Activated CD4-positive, alpha-beta T cell treated with anti-CD3 and anti-CD28 coated beads for 24 hours (primary cell): Measurements from ENCODE around the gene AKT2.

Experiments
- DNase-seq, 2 donors: peaks; one replicate each; pipeline ENCODE4 v3.0.0-alpha.2; 2020; ENCODE audit warnings: low read depth in 2 of 2

Gene AKT2

GRCh38 chr19:40273469-40274360 lies 11.4 kb downstream of the AKT2 start:
- DNase-seq, result no peak

GRCh38 chr19:40272261-40272660 lies 12.9 kb downstream of the AKT2 start:
- no peak for DNase-seq

GRCh38 chr19:40271706-40272105 lies 13.4 kb downstream of the AKT2 start:
- no peak for DNase-seq

GRCh38 chr19:40270362-40271089 lies 14.6 kb downstream of the AKT2 start:
- DNase-seq, result no peak

GRCh38 chr19:40269216-40269940 lies 15.8 kb downstream of the AKT2 start:
- no peak for DNase-seq

GRCh38 chr19:40267601-40267997 lies 17.5 kb downstream of the AKT2 start:
- DNase-seq, result no peak

- no peak for DNase-seq
These were observed 18.1 kb downstream of the AKT2 start for GRCh38 chr19:40266912-40267600.

GRCh38 chr19:40266119-40266518 lies 19.0 kb downstream of the AKT2 start:
- DNase-seq, result no peak

- DNase-seq, result no peak
These were observed 19.4 kb downstream of the AKT2 start for GRCh38 chr19:40265763-40266099.

- DNase-seq, result no peak
These were observed 19.9 kb downstream of the AKT2 start for GRCh38 chr19:40265055-40265762.

- DNase-seq, result no peak
These were observed 20.7 kb downstream of the AKT2 start for GRCh38 chr19:40264314-40265054.

GRCh38 chr19:40263440-40264313 lies 21.5 kb downstream of the AKT2 start:
- DNase-seq, result no peak

GRCh38 chr19:40262422-40262821 lies 22.7 kb downstream of the AKT2 start:
- DNase-seq, result no peak

GRCh38 chr19:40261631-40262030 lies 23.5 kb downstream of the AKT2 start:
- DNase-seq, result no peak

- no peak for DNase-seq
These were observed 28.0 kb downstream of the AKT2 start for GRCh38 chr19:40257096-40257517.

GRCh38 chr19:40256512-40256911 lies 28.6 kb downstream of the AKT2 start:
- no peak for DNase-seq

- DNase-seq, result no peak
These were observed 29.5 kb downstream of the AKT2 start for GRCh38 chr19:40255619-40256166.

- DNase-seq, result no peak
These were observed 30.3 kb downstream of the AKT2 start for GRCh38 chr19:40254714-40255418.
